ENCODE data around the gene UHRF1. TPM values are rescaled to one million over a fixed set of nuclear protein-coding genes. Genes with fewer than 3 reads are reported as not detected.
"Not testable (repeated sequence)": the region's sequence is repeated elsewhere in the genome, so short reads cannot be mapped to it uniquely, and the experiment has no call there.

UHRF1 gene
- polyA plus RNA-seq, 1 of the 3 experiments (the other 2 are of a cell fraction): 43.4 TPM

DNA sequence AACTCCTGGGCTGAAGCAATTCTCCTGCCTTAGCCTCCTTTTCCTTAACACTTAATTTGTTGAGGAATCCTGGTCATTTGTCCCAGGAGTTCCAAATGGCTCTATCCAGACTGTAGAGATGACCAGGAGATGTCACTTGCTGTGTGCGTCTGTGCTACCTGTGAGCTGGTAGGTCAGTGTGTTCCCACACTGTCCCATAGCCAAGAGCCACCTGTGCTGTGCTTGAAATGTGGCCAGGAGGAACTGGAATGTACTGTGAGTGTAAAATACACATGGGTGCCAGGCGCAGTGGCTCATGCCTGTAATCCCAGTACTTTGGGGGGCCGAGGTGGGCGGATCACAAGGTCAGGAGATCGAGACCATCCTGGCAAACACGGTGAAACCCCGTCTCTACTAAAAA, 30.2 kb downstream of the UHRF1 start:
- TF ChIP-seq MXI1 (IDR thresholded peaks at IDR 0.05; ENCODE audit: low read depth, low read length) (no peak), CHD2 (IDR thresholded peaks at IDR 0.05; ENCODE audit: low read length, partially characterized antibody) (no peak), RCOR1 (IDR thresholded peaks at IDR 0.05; ENCODE audit: low read length) (no peak), NRF1 (IDR thresholded peaks at IDR 0.05; ENCODE audit: low read depth, low read length) (no peak), FOXJ3 (CRISPR knock-in tag; IDR thresholded peaks at IDR 0.05) (no peak), RFX5 (IDR thresholded peaks at IDR 0.05; ENCODE audit: low read length) (no peak), SIN3A (IDR thresholded peaks at IDR 0.05; ENCODE audit: borderline replicate concordance, low read depth, low read length) (no peak), JUND (IDR thresholded peaks at IDR 0.05) (no peak)
- TF ChIP-seq, protein P1, sequence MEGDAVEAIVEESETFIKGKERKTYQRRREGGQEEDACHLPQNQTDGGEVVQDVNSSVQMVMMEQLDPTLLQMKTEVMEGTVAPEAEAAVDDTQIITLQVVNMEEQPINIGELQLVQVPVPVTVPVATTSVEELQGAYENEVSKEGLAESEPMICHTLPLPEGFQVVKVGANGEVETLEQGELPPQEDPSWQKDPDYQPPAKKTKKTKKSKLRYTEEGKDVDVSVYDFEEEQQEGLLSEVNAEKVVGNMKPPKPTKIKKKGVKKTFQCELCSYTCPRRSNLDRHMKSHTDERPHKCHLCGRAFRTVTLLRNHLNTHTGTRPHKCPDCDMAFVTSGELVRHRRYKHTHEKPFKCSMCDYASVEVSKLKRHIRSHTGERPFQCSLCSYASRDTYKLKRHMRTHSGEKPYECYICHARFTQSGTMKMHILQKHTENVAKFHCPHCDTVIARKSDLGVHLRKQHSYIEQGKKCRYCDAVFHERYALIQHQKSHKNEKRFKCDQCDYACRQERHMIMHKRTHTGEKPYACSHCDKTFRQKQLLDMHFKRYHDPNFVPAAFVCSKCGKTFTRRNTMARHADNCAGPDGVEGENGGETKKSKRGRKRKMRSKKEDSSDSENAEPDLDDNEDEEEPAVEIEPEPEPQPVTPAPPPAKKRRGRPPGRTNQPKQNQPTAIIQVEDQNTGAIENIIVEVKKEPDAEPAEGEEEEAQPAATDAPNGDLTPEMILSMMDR (IDR thresholded peaks at IDR 0.05): no peak
- TF ChIP-seq, protein P2, sequence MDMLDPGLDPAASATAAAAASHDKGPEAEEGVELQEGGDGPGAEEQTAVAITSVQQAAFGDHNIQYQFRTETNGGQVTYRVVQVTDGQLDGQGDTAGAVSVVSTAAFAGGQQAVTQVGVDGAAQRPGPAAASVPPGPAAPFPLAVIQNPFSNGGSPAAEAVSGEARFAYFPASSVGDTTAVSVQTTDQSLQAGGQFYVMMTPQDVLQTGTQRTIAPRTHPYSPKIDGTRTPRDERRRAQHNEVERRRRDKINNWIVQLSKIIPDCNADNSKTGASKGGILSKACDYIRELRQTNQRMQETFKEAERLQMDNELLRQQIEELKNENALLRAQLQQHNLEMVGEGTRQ (IDR thresholded peaks at IDR 0.05; ENCODE audit: borderline replicate concordance, low read depth, low read length): no peak

DNA sequence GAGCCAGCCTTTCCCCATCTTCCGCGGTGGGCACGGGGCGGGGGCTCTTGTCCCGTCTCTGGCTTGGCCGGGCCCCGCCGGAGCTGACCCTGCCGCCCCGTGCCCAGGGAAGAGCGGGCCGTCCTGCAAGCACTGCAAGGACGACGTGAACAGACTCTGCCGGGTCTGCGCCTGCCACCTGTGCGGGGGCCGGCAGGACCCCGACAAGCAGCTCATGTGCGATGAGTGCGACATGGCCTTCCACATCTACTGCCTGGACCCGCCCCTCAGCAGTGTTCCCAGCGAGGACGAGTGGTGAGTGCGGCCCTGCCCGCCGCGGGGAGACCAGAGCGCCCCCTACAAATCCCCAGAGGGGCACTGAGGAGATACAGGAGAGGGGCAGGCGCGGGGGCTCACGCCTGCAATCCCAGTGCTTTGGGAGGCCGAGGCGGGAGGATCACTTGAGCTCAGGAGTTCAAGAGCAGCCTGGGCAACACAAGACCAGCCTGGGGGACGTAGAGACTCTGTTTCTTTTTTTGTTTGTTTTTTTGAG, 32.4 kb downstream of the UHRF1 start:
- not testable (repeated sequence) for H3K9me2 ChIP-seq; H3K9me3 ChIP-seq; H4K20me1 ChIP-seq (ENCODE audit: insufficient read depth); H3K27me3 ChIP-seq (ENCODE audit: insufficient read depth); H3K27ac ChIP-seq (ENCODE audit: low read depth in 2 of 2, low read length in 1 of 2); H3K4me1 ChIP-seq (ENCODE audit: control insufficient read depth in 1 of 2, insufficient read depth in 2 of 2, low read depth in 1 of 2, low read length in 1 of 2); H3K9ac ChIP-seq; H2AFZ ChIP-seq (ENCODE audit: low read depth); H3K4me2 ChIP-seq; H3K4me3 ChIP-seq (ENCODE audit: low read depth in 2 of 2, low read length in 1 of 2); H3K36me3 ChIP-seq (replicated peaks in 1 of 2; ENCODE audit: control insufficient read depth in 1 of 2, insufficient read depth in 2 of 2, low read length in 1 of 2); H3F3A ChIP-seq (replicated peaks; ENCODE audit: insufficient read depth); DNase-seq
- 98% methylated on average over 16 of the region's 35 CpGs for WGBS (ENCODE audit: low lambda C conversion rate)
- peaks cover 56% of the 10 kb centered on the region for H3K79me2 ChIP-seq (ENCODE audit: insufficient read depth)
- ChIA-PET CTCF (interaction anchor here (1.0 to 1.6 kb wide), 3 partner anchors 9 to 73 kb away, joined by 3 to 4 read pairs (median 4); no protein-coding TSS in a partner anchor), POLR2A (interaction anchor here (1.2 kb wide), 1 partner anchor 27 kb away, joined by 5 read pairs; the partner anchor contains the start of gene KDM4B)

More for the DNA sequence above, 30.2 kb downstream of the UHRF1 start:
- Histone ChIP-seq H2AFZ (ENCODE audit: low read depth) (no peak overlapping the region), H3F3A (replicated peaks; ENCODE audit: insufficient read depth) (peaks cover 9% of the 10 kb centered on the region), H3K9me3 (no peaks in the 10 kb centered on the region), H3K27ac (ENCODE audit: low read depth in 2 of 2, low read length in 1 of 2) (no peak overlapping the region), H3K4me1 (ENCODE audit: control insufficient read depth in 1 of 2, insufficient read depth in 2 of 2, low read depth in 1 of 2, low read length in 1 of 2) (no peaks in the 10 kb centered on the region), H3K9me2 (no peaks in the 10 kb centered on the region), H3K36me3 (replicated peaks in 1 of 2; ENCODE audit: control insufficient read depth in 1 of 2, insufficient read depth in 2 of 2, low read length in 1 of 2) (peaks cover 9 to 12% of the 10 kb centered on the region in 2 experiments), H3K27me3 (ENCODE audit: insufficient read depth) (no peaks in the 10 kb centered on the region), H3K9ac (no peak overlapping the region), H3K4me2 (no peak overlapping the region), H3K4me3 (ENCODE audit: low read depth in 2 of 2, low read length in 1 of 2) (no peak overlapping the region), H4K20me1 (ENCODE audit: insufficient read depth) (peaks cover 21% of the 10 kb centered on the region), H3K79me2 (ENCODE audit: insufficient read depth) (peaks cover 69% of the 10 kb centered on the region)
- POLR2A ChIA-PET: no interaction called here
- no peak for DNase-seq
- WGBS (ENCODE audit: low lambda C conversion rate): 100% methylated on average over 7 of the region's 7 CpGs
- CTCF ChIA-PET: interaction anchor here (1.2 kb wide), 1 partner anchor 19 kb away, joined by 3 read pairs; no protein-coding TSS in a partner anchor

DNA sequence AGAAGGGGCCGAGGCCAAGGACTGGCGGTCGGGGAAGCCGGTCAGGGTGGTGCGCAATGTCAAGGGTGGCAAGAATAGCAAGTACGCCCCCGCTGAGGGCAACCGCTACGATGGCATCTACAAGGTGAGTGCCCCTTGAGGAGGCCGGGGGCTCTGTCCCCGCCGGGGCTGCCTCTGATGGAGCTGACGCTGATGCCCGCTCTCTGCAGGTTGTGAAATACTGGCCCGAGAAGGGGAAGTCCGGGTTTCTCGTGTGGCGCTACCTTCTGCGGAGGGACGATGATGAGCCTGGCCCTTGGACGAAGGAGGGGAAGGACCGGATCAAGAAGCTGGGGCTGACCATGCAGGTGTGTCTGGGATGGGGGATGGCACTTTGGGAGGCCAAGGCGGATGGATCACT, 41.3 kb downstream of the UHRF1 start:
- H3F3A ChIP-seq (replicated peaks; ENCODE audit: insufficient read depth); H3K4me1 ChIP-seq (ENCODE audit: control insufficient read depth in 1 of 2, insufficient read depth in 2 of 2, low read depth in 1 of 2, low read length in 1 of 2); H3K4me3 ChIP-seq (ENCODE audit: low read depth in 2 of 2, low read length in 1 of 2); H3K4me2 ChIP-seq; H3K27me3 ChIP-seq (ENCODE audit: insufficient read depth); H3K9ac ChIP-seq; H3K9me2 ChIP-seq; H2AFZ ChIP-seq (ENCODE audit: low read depth); H4K20me1 ChIP-seq (ENCODE audit: insufficient read depth); DNase-seq; H3K79me2 ChIP-seq (ENCODE audit: insufficient read depth); H3K9me3 ChIP-seq; H3K27ac ChIP-seq (ENCODE audit: low read depth in 2 of 2, low read length in 1 of 2); POLR2A ChIA-PET: not testable (repeated sequence)
- peaks cover 13 to 47% of the 10 kb centered on the region in 2 experiments for H3K36me3 ChIP-seq (replicated peaks in 1 of 2; ENCODE audit: control insufficient read depth in 1 of 2, insufficient read depth in 2 of 2, low read length in 1 of 2)
- CTCF ChIA-PET: interaction anchor here (2.5 kb wide), 1 partner anchor 81 kb away, joined by 8 read pairs; no protein-coding TSS in a partner anchor
- WGBS (ENCODE audit: low lambda C conversion rate): 93% methylated on average over 22 of the region's 23 CpGs

All from SK-N-SH (cell line).